Natural killer cell treated with Interleukin-12 subunit alpha and Interleukin-12 subunit beta and Interleukin-15 and Interleukin-18, amount 100 ng/mL, for 72 hours (primary cell): Measurements from ENCODE around the gene ALPI. TPM values are rescaled to one million over a fixed set of nuclear protein-coding genes. Genes with fewer than 3 reads are reported as not detected.

Experiments
- ATAC-seq, 2 donors: fragments of 150-1000 bp; cut with Tn5 transposase in 1 of 2; sonication (Bioruptor Pico), chemical (Tn5 transposase) in 1 of 2; 2 replicates each; pipeline ENCODE4 v1.10.0; 2021
- DNase-seq: peaks from one replicate; pipeline ENCODE4 v3.0.0; 2022; ENCODE audit warnings: low spot score
- H3K27ac Mint-ChIP-seq, 2 donors: 1 replicate in 1 of 2; 2 replicates in 1 of 2; pipeline ENCODE4 v1.8.0; 2022; ENCODE audit warnings: mixed read lengths in 2 of 2, mild to moderate bottlenecking in 1 of 2, moderate library complexity in 1 of 2
- H3K27me3 Mint-ChIP-seq, 2 donors: 1 replicate in 1 of 2; 2 replicates in 1 of 2; pipeline ENCODE4 v1.8.0; 2022; ENCODE audit warnings: mixed read lengths in 2 of 2
- H3K36me3 Mint-ChIP-seq: one replicate; pipeline ENCODE4 v1.8.0; 2022; ENCODE audit warnings: mixed read lengths
- H3K4me1 Mint-ChIP-seq, 2 donors: 1 replicate in 1 of 2; 2 replicates in 1 of 2; pipeline ENCODE4 v1.8.0; 2022; ENCODE audit warnings: low read depth in 2 of 2, mixed read lengths in 2 of 2, mild to moderate bottlenecking in 1 of 2
- H3K4me3 Mint-ChIP-seq: one replicate; pipeline ENCODE4 v1.8.0; 2022; ENCODE audit warnings: mixed read lengths
- H3K9me3 Mint-ChIP-seq: 2 replicates; pipeline ENCODE4 v1.8.0; 2022; ENCODE audit warnings: mixed read lengths
- total RNA-seq, 2 donors: library from RNA; stranded (reverse); gene quantifications; one replicate each; pipeline ENCODE4 v1.2.3, GENCODE V29; 2022

ALPI gene
- total RNA-seq, 2 donors from 2014 or later = not detected

GRCh38 chr2:232485757-232486557 lies 30.0 kb downstream of the ALPI start:
- no peak for ATAC-seq
- no peak overlapping the region for H3K27ac Mint-ChIP-seq
- H3K9me3 Mint-ChIP-seq = no peaks in the 10 kb centered on the region
- peak; percentile 41 for DNase-seq
- peaks cover 21 to 23% of the 10 kb centered on the region in 2 donors for H3K27me3 Mint-ChIP-seq
- H3K36me3 Mint-ChIP-seq = no peaks in the 10 kb centered on the region
- H3K4me1 Mint-ChIP-seq = peaks cover 0 to 2% of the 10 kb centered on the region in 2 donors
- H3K4me3 Mint-ChIP-seq = no peak overlapping the region

DNA sequence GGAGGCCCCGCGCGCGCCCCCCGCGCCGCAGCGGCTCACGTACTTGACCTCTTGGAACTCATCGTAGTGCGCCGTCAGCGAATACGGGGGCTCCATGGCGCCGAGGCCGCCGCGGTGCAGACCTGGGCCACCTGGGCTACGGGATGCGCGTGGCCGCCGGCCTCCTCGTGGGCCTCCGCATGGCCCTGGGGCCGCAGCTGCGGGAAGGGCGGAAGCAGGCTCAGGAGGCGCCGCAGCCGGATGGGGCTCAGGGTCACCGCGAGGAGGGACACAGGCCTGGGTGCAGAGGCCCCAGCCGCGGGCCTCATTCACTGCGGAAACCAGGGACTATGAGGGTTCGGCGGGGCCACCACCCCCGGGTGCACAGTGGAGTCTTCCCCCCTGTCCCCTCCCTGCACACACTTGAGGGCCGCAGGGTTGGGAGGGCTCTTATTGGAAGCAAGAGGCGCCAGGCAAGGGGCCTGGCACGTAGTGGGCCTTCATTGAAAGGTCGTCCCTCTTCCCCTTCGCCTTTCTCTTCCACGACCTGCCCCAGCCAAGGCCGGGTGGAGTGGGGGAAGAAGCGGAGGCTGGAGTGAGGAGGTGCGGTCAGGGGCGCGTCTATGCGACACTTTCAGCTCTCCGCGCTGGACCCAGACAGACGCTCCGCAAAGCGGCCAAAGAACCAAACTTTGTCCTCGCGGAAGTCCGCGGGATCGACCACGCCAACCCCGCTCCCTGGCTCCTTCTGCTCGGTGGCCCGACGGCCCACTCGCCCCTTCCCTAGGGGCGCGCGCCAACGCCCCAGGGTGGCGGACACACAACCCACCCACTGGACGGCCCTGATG lies 30.8 kb downstream of the ALPI start:
- H3K9me3 Mint-ChIP-seq = no peaks in the 10 kb centered on the region
- peaks cover 0 to 2% of the 10 kb centered on the region in 2 donors for H3K4me1 Mint-ChIP-seq
- no peak overlapping the region for H3K27ac Mint-ChIP-seq
- no peaks in the 10 kb centered on the region for H3K36me3 Mint-ChIP-seq
- DNase-seq (no peak), ATAC-seq (no peak)
- no peak overlapping the region for H3K4me3 Mint-ChIP-seq
- peaks cover 21 to 26% of the 10 kb centered on the region in 2 donors for H3K27me3 Mint-ChIP-seq

GRCh38 chr2:232487385-232488096 lies 31.6 kb downstream of the ALPI start, which contains the start of gene ECEL1:
TSS of gene ECEL1 (minus strand) at chr2:232487834. CDS start at chr2:232486653, 1,181 bp downstream.
- Mint-ChIP-seq H3K4me3 (no peak within 1 kb of the TSS), H3K27ac (no peak within 1 kb of the TSS), H3K9me3 (no peaks in the 10 kb centered on the region), H3K36me3 (no peaks in the 10 kb centered on the region), H3K27me3 (peaks cover 21 to 26% of the 10 kb centered on the region in 2 donors), H3K4me1 (peaks cover 0 to 2% of the 10 kb centered on the region in 2 donors)
- ATAC-seq (no peak), DNase-seq (no peak)

DNA sequence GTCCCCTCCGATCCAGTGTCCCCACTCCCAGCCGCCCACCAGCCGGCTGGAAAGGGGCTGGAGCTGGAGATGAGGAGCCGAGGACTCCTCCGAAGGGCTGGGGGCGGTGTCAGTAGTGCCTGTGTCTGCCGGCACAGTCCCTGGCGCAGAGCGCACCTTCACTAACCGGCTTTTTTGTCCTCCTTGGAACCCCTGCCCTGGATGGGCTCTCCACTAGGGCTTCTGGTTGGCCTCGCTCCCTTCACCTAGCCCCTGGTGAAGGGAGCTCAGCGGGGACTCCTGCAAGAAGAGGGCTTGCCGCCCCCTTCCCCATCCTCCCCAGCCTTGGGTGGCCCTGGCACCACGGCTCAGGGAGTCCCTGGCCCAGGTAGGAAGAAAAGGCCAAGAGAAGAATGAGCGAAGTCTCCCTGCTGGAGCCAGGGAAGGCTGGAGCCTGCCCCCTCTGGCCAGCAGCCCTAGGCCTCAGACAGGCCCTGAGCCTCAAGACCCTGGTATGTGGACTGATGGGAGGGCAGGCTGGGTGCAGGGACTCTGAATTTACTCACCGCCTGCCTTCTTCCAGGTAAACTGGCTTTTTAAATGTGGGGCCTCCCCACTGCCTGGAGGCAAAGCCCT lies 32.3 kb downstream of the ALPI start:
- Mint-ChIP-seq H3K27me3 (peaks cover 21 to 26% of the 10 kb centered on the region in 2 donors), H3K4me1 (peaks cover 0 to 2% of the 10 kb centered on the region in 2 donors), H3K27ac (no peak overlapping the region), H3K9me3 (no peaks in the 10 kb centered on the region), H3K36me3 (no peaks in the 10 kb centered on the region), H3K4me3 (no peak overlapping the region)
- ATAC-seq (no peak), DNase-seq (no peak)

GRCh38 chr2:232488721-232489300 lies 32.9 kb downstream of the ALPI start:
- Mint-ChIP-seq H3K9me3 (no peaks in the 10 kb centered on the region), H3K4me3 (no peak overlapping the region), H3K4me1 (peaks cover 0 to 2% of the 10 kb centered on the region in 2 donors), H3K27ac (no peak overlapping the region), H3K27me3 (peaks cover 21 to 26% of the 10 kb centered on the region in 2 donors), H3K36me3 (no peaks in the 10 kb centered on the region)
- peak; percentile 31 for DNase-seq
- no peak for ATAC-seq

- ATAC-seq (no peak), DNase-seq (peak; percentile 29)
- Mint-ChIP-seq H3K27ac (no peak overlapping the region), H3K27me3 (peaks cover 21 to 26% of the 10 kb centered on the region in 2 donors), H3K9me3 (no peaks in the 10 kb centered on the region), H3K4me3 (no peak overlapping the region), H3K4me1 (peaks cover 0 to 2% of the 10 kb centered on the region in 2 donors), H3K36me3 (no peaks in the 10 kb centered on the region)
These were observed 33.7 kb downstream of the ALPI start for GRCh38 chr2:232489516-232490220.

DNA sequence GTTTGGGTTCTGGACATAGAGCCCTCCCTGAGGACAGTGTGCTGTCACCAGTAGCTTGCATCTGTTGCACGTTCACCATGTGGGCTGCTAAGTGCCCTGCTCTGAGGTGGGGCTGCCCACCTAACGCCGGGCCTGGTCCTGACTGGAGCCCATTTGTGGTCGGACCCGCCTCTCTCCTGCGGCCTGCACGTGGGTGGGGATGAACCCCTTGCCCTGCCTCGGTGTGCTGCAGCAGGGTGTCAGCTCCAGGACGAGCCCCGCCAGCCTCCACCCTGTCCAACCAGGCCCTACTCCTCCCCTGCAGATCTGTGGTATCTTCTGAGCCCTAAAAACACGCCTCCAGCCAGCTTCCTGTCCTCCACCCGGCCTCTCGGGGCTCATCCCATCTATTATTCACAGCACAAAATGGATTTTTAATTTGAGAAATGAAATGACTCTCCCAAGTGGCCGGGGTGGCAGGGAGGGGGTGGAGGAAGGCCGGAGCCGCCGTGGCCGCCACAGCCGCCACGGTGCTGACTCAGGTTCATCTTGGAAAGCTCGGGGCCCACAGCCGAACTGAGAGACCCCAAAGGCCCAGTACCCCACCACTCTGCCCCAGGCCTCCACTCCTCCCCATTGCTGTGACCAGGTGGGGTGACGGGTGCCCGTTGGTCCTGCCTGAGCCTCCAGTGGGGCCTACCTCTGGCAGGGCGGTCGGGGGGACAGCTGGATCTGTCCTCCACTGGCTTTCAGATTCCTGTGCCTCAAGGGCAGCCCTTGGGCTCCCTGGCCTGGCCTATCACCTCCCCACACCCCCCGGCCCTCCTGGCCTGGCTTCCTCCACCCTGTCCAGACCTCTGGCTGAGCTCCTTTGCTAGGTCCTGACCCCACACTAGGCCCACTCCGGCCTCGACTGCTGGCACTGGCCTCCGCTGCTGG lies 34.5 kb downstream of the ALPI start:
- no peak overlapping the region for H3K4me3 Mint-ChIP-seq
- no peak for ATAC-seq
- H3K27ac Mint-ChIP-seq = no peak overlapping the region

GRCh38 chr2:232491139-232491780 lies 35.3 kb downstream of the ALPI start:
- Mint-ChIP-seq H3K4me3 (no peak overlapping the region), H3K36me3 (no peaks in the 10 kb centered on the region)

More for the DNA sequence above, 34.5 kb downstream of the ALPI start:
- Mint-ChIP-seq H3K36me3 (no peaks in the 10 kb centered on the region), H3K9me3 (no peaks in the 10 kb centered on the region), H3K4me1 (peaks cover 0 to 2% of the 10 kb centered on the region in 2 donors), H3K27me3 (peaks cover 15 to 18% of the 10 kb centered on the region in 2 donors)
- DNase-seq = peak; percentile 56

DNA sequence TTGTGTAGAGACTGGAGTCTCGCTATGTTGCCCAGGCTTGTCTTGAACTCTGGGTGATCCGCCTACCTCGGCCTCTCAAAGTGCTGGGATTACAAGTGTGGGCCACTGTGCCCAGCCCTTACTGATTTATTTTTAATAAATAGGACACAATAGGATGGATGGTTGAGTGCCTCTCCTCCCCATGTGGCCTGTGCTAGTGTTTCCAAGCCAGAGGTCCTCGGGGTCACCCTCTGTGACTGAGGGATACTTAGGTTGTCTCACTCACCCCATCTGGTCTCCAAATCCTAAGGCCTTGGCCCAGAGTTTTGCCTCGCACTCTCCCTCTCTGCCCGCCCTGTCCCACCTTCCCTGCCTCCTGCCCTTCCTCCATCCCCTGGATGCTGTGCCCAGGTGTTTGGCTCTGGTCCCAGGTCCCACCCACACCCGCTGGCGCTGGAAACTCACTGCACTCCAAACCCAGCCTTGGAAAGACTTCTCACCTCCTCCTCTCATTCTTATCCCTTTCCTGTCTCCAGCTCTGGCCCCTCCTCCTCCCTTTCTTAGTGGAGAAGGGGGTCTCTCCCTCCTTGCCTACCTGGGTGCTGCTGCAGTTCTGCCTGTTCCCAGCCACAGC lies 36.4 kb downstream of the ALPI start:
- no peaks in the 10 kb centered on the region for H3K36me3 Mint-ChIP-seq
- H3K27me3 Mint-ChIP-seq = peaks cover 15 to 17% of the 10 kb centered on the region in 2 donors
- H3K4me1 Mint-ChIP-seq = peaks cover 0 to 2% of the 10 kb centered on the region in 2 donors
- H3K4me3 Mint-ChIP-seq = no peak overlapping the region
- no peaks in the 10 kb centered on the region for H3K9me3 Mint-ChIP-seq
- DNase-seq = no peak
- no peak for ATAC-seq
- H3K27ac Mint-ChIP-seq = no peak overlapping the region

More at GRCh38 chr2:232491139-232491780, 35.3 kb downstream of the ALPI start:
- DNase-seq (no peak), ATAC-seq (no peak)
- Mint-ChIP-seq H3K4me1 (peaks cover 0 to 2% of the 10 kb centered on the region in 2 donors), H3K27ac (no peak overlapping the region), H3K9me3 (no peaks in the 10 kb centered on the region), H3K27me3 (peaks cover 15 to 17% of the 10 kb centered on the region in 2 donors)

- no peak overlapping the region for H3K4me3 Mint-ChIP-seq
- H3K27me3 Mint-ChIP-seq = peaks cover 16 to 17% of the 10 kb centered on the region in 2 donors
- H3K36me3 Mint-ChIP-seq = no peaks in the 10 kb centered on the region
These were observed 37.2 kb downstream of the ALPI start for GRCh38 chr2:232492963-232493700.

More at GRCh38 chr2:232492963-232493700, 37.2 kb downstream of the ALPI start:
- H3K9me3 Mint-ChIP-seq = no peaks in the 10 kb centered on the region
- ATAC-seq = no peak
- DNase-seq = no peak
- peaks cover 0 to 2% of the 10 kb centered on the region in 2 donors for H3K4me1 Mint-ChIP-seq
- H3K27ac Mint-ChIP-seq = no peak overlapping the region
